Stimulated activated CD8-positive, alpha-beta memory T cell treated with anti-CD3 and anti-CD28 coated beads, Interleukin-15, amount 100 ng/mL, for 24 hours (primary cell): ENCODE results near the gene TMEM229B.
"Not testable (repeated sequence)": the region's sequence is repeated elsewhere in the genome, so short reads cannot be mapped to it uniquely, and the experiment has no call there.

Source experiments
- DNase-seq: peaks from one replicate; pipeline ENCODE4 v3.0.0-alpha.2; 2020; ENCODE audit warnings: low read depth

Gene TMEM229B

DNA sequence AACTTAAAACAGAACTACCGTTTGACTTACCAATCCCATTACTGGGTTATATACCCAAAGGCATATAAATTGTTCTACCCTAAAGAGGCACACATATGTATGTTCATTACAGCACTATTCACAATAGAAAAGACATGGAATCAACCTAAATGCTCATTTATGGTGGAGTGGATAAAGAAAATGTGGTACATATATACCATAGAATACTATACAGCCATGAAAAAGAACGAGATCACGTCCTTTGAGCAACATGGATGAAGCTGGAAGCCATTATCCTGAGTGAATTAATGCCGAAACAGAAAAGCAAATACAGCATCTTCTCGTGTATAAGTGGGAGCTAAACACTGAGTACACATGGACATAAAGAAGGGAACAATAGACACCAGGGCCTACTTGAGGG, 31.8 kb downstream of the TMEM229B start:
- no peak for DNase-seq

DNA sequence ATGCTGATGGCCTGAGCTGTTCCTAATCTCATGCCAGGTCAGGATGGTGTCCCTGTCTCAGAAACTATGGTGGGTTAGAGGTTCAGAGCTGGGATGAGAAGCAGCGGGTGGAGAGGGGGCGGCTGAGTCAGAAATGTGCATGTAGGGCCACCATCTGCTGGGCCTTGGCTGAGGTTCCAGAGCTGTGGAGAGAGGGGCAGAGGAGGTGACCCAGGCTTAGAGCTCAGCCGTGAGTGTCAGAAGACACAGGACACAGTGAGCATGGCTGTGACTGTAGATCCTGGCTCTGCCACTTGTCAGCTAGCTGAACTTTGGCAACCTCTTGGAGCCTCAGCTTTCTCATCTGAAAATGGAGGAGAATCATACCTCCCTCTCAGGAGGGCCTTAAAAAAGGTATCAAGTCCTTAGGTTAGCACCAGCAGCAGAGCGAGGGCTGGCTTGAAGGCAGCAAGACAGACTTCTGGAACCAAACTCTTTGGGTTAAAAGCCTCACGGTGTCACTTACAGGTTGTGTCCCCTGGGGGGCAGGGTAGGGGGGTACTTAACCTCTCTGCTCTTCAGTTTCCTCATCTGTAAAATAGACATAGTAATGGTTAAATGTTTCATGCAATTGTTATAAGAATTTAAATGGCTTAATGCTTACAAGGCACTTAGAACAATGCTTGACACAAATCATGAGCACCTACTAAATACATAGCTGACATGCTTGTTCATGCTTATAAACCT, 34.8 kb downstream of the TMEM229B start:
- DNase-seq, result no peak

DNA sequence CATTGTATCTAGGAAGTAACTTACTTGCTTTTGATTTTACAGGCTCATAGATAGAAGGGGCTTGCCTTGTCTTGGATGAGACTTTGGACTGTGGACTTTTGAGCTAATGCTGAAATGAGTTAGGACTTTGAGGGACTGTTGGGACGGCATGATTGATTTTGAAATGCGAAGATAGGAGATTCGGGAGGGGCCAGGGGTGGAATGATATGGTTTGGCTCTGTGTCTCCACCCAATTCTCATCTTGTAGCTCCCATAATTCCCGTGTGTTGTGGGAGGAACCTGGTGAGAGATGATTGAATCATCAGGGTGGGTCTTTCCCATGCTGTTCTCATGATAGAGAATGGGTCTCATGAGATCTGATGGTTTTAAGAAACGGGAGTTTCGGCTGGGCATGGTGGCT, 36.9 kb downstream of the TMEM229B start:
- not testable (repeated sequence) for DNase-seq

DNA sequence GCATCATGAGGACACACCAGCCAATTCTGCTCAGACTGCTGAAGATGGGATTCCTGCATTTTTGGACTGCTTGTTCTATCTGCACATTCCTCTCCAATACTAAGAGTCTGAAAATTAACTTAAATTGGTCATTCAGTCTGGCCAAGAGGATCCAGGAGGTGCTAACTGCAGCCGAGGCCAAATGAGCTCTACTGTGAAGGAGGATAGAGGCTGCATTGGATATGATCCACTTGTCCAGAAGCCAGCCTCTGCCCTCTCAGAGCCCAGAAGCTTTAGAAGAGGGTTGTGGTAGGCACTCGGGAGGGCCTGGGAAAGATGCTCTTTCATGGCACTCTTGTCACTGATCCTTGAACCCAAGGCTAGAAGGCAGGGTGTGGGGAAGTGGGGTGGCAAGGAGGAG, 39.4 kb downstream of the TMEM229B start:
- DNase-seq, result no peak

DNA sequence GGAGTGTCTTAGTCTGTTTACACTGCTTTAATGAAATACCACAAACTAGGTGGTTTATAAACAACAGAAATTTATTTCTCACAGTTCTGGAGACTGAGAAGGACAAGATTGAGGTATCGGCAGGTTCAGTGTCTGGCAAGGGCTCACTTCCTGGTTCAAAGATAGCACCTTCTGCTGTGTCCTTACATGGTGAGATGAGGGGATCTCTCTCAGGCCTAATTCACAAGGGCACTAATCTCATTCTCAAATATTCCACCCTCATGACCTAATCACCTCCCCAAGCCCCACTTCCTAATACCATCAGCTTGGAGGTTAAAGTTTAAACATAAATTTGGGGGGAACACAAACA, 41.5 kb downstream of the TMEM229B start:
- DNase-seq, result no peak

DNA sequence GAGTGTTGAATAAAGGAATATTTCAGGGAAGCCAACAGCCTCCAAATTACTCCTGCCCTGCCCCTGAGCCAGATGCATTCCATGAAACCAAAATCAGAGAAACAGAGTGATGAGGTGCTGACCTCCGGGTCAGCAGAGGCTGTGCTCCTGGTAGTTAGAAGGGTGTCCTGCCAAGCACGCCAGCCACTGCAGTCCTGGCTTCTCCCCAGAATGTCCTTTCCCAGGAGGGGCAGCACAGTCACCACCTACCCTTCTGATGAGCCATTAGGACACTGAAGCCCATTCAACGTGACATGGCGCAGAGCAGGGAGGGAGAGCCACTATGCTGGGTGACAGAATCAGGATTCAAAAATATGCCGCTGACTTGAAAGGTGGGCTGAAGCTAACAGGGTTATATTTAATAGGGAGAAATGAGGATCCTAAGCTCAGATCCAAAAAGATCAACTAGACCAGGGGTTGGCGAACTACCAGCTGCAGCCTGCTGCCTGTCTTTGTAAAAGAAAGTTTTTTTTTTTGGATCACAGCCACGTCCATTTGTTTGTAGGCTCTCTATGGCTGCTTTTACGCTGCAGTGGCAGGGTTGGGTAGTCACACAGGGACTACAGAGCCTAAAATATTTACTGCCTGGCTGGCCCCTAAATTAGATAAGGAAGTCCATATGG, 42.0 kb downstream of the TMEM229B start:
- DNase-seq, result no peak

DNA sequence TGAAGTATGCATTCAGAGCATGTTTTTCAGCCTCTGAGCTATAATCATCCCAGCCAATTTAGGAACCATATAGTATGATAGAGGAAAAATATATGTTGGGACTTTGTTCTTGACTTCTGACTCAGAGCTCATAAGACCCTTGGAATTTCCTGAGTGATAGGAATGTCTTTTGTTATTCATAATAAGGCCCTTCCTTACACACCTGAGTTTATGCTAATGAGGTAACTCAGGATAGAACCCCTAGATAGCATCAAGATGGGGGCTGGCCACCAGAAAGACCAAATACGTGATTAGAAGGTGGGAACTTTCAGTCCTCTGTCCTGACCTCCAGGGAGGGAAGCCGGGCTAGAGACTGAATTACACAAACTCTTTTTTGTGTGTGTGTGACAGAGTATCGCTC, 44.1 kb downstream of the TMEM229B start:
- no peak for DNase-seq

DNA sequence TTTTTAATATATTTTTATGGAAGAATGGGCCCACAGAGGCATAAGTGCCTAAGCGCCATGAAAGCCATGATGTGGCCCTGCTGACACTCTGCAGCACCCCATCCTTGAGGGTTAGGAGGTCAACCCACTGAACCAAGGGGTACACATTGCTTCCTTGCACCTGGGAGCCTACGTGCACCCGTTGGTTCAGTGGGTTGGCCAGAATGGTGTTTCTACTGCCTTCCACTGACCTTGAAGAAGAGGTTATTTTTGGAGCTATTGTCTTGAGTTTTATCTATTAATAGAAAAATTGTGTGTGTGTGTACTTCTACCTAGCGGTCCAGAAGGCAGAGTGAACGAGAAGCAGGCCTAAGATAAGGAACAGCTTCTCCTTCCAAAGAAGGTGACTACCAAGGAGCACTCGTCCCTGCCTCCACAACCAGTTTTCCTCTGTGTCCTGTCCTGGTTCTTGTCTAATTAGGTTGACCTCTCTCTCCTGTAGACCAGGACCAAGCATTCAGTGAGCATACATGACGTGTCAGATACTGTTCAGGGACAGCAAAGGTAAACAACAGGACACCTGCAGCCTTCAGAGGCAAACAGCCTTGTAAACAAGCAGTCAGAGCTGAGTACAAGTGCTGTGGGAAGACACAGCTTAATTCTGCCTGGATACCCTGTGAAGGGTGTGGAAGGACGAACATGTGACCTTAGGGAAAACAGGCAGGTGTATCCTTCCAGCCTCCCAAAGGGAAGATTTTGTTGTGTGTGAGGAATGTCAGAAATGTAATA, 46.2 kb downstream of the TMEM229B start:
- DNase-seq, result no peak

DNA sequence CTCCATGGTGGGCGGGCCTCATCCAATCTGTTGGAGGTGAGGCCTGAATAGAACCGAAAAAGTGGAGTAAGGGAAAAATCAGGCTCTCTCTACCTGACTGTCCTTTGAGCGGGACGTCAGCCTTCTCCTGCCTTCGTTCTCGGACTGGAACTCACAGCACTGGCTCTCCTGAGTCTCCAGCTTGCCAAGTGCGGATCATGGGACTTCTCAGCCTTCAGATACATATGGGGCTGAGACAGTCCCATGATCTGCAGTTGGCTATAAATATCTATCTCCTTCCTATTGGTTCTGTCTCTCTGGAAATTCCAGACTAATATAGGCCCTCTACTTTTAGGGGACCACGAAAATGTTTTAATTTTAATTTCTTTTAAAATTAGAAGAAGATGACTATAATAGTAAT, 46.8 kb downstream of the TMEM229B start:
- no peak for DNase-seq

DNA sequence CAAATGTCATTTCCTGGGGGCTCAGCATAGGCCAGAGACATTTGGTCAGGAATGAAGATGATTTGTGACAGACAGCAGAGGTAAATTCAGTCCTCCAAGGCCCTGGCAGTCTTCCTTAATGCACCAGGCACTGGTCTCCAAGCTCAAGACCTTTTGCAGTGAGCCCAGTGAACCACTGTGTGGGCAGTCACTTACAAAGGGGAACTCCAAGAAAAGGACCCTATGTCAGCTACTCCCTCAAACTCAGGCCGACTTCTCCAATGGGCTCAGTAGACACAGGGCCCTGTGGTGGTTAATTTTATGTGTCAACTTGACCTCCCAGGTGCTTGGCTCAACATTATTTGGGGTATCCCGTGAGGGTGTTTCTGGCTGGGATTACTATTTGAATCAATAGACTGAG, 47.3 kb downstream of the TMEM229B start:
- no peak for DNase-seq

DNA sequence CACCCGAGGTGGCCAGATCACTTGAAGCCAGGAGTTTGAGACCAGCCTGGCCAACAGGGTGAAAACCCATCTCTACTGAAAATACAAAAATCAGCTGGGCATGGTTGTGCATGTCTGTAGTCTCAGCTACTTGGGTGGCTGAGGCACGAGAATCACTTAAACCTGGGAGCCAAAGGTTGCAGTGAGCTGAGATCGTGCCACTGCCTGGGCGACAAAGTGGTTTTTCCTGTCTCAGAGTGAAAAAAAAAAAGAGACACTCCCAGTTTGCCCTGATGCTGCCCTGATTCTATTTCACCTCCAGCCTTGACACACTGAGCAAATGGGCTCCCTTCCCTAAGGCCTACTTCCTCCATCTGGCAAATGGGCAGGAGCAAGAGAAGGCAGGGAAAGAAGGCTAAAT, 48.0 kb downstream of the TMEM229B start:
- DNase-seq, result no peak

DNA sequence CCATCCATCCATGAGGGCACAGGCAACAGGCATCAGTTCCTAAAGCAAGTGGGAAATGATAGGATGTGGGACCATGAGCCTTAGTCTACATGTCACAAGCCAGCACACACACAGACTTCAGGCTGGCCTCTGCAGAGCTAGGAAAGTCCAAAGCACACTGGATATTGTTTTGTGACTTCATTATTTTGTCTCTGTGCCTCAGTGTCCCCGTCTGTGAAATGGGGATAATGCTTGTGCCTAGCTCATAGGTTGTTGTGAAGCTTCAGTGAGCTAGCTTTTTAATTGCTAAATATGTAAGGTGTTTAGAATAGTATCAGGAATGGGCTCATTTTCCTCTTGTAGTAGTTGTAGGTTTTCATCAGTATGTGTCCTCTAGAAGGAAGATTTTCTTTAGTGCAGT, 49.6 kb downstream of the TMEM229B start:
- no peak for DNase-seq

DNA sequence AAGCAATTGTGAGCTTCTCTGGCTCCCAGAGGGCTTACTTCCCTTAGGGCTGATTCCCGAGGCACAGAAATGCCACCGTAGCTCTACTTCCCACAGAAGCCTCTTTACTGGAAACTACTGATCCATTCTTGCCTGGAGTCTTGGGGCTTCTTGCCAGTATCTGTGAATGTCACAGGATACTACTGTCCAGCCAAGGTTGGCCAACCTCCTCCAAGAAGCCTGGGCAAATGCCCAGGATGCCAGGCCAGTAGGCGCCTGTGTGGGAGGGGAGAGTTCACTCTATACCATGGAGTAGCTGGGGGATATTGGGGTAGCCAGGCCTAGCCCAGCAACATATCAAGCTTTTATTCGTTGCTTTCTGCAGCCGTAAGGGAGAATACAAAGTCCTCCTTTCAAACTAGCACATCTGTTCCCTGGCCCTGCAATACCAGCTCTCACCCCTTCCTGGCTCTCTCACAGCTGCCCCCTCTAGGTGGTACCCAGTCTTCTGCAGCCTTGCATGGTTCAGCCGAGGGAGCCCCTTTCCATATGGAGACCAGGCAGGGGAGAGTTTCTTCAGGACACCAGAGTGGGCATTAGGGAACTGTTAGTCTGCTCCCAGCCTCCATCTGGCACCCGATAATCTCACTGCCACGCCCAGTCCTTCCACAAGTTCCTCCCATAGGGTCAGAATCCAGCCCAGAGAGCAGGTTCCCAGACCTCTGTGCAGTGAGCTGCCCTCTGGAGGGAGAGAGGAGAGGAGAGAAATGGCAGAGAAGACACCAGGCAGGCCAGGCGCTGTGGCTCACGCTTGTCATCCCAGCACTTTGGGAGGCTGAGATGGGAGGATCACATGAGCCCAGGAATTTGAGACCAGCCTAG, 52.3 kb downstream of the TMEM229B start:
- no peak for DNase-seq

DNA sequence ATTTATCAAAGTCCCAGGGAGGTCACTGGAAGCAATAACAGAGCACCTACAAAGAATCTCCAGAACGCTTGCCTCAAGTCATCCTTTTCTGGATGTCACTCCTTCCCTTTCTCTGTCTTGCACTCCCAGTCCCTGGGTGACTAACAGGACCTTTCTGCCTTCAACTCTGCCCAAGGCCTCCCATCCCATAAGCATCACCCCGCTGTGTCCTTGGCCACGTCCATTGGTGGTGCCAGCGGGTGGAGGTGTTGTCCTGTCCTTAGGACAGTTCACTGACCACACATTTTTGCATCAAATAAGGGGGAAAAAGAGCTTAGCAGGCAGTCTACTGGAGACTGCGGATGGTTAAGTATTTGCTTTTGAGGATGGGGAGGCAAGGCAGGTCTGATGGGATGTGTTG, 52.9 kb downstream of the TMEM229B start:
- no peak for DNase-seq

DNA sequence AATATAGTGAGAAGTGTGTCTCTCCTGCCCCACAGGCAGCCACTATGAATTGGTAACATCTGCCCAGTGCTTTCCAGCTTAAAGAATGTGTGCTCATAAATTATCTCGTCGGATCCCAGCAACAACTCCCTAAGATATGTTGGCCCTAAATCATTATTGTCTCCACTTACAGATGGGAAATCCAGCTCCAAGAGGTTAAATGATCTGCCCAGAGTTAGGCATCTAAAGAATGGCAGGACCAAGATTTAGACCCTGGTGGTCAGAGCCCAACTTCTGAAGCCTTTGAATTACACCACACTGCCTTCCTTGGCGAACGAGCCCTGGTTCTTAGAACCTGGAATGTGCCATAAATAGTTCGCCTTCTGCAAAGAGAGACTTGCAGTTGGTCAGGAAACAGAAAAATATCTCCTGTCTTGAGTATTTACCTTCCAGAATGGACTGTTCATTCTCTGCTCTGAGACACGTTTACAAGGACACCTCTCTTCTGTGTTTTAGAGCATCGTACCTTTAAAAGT, 56.4 kb downstream of the TMEM229B start:
- DNase-seq, result no peak

DNA sequence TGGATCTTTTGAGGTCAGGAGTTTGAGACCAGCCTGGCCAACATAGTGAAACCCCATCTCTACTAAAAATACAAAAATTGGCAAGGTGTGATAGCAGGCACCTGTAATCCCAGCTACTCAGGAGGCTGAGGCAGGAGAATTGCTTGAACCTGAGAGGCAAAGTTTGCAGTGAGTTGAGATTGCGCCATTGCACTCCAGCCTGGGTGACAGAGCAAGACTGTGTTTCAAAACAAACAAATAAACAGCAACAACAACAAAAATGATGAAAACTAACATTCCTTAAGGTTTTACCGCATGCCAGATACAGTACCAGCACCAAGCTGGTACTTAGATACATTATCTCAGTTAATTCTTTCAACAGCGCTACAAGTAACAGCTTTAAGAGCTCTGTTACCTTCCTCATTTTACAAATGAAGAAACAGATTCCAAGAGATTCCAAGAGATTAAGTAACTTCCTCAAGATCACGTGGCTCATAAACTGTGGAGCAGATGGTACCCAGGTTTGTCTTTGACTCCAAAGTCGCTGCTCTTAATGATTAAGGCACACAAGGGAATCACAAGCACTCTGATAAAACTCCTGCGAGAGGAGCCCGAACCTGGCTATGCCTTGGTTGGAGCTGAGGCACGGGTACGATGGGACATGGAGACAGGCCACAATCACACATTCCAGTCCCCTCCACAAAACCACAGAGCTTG, 58.9 kb downstream of the TMEM229B start:
- no peak for DNase-seq

DNA sequence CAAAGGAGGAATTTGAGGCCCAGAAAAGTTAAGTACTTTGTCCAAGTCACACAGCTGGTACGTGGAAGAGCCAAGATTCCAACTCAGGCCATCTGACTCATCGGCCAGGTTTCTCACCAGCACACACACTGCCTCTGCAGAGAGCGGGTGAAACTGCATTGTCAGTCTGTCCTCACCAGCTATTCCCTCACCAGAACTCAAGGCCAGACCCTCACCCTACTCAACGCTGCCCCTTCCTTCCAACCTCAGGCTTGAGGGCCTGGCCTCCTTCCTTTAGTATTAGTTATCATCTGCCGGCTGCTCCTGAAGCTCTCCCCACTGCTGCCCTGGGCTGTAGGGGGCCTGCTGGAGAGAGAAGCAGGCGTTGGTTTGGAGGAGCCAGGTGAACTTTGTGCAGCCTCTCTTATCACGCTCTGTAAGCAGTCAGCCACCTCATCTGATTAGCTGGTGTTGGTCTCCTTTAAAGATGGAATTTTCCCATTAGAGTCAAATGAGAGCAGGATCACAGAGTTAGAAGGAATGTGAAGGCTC, 60.0 kb downstream of the TMEM229B start:
- DNase-seq, result no peak

DNA sequence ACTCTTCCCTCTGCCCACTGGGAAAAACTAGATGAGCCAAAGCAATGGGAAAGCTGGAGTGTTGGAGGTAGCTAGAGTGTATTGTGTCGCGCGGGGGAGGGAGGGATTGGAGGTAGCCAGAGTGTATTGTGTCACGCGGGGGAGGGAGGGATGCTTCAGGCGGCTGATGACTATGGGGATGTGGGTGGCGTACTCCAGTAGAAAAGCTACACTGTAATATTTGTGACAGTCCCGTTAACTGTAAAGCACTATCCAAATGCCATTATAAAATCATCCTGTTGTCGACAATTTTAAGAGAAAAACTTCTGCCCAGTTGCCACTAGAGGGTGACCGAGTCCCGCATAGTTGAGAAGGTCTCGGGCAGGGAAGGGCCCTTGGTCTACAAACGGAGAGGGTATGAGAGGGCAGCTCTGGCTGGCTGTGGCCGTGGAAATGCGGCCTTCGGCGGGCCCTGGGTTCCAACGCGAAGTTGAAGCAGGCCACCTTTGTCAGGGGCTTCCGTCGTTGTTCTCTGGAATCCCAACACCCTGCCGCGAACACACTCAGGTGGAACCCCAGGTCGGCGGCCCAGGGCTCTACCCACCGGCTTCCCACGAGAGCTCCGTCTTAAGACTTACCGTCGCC, 61.4 kb downstream of the TMEM229B start:
- peak; percentile 25 for DNase-seq

DNA sequence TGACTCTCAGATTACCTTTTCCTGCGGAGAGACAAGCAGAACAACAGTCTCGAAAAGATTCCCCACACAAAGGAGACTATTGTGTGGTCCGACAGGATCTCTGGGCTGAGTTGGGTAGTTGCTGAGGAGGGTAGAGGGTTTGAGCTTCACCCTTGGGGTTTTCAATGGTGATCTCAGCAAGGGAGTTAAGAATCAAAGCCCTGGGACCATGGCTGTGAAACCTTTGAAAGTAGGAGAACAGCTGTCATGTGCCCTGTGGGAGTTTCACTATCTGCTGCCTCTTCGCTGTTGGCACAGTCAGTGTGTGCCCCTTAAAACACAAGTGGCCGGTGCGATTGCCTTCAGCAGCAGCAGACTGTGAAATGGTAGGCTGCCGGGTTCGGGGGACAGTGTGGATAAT, 62.4 kb downstream of the TMEM229B start:
- no peak for DNase-seq

DNA sequence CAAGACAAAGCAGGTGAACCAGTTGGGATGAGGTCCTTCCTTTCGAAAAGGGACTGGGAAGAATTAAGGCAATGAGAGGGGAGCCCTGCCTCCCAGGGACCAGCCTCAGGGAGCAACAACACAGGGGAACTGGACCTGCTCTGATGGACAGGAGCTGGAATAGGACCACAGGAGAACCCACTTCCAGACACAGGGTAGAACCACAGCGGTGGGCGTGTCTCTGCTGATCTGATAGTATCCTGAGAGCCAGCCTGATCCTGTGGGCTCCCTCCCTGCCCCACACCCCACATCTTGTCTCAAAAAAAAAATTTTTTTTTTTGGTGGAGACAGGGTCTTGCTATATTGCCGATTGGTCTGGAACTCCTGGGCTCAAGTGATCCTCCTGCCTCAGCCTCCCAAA, 62.9 kb downstream of the TMEM229B start:
- DNase-seq, result no peak

DNA sequence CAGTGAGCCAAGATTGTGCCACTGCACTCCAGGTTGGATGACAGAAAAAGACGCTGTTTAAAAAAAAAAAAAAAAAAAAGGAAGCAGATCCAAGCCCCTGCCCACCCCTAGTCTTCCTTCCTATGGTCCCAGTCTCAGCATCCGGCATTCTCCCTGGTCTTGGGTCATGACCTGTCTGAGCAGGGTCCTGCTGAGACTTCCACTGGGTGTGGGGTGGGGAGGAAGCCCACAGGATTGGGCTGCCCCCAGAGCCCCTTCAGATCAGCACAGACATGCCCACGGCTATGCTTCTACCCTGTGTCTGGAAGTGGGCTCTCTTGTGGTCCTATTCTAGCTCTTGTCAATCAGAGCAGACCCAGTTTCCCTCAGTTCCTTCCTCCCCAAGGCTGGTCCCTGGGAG, 64.0 kb downstream of the TMEM229B start:
- DNase-seq, result no peak
